ENCODE data around the gene TEP1.
"Not testable (repeated sequence)": the region's sequence is repeated elsewhere in the genome, so short reads cannot be mapped to it uniquely, and the experiment has no call there.

The TEP1 gene

GRCh38 chr14:20386276-20386855, 26.9 kb downstream of the TEP1 start:
- DNase-seq: no peak

DNA sequence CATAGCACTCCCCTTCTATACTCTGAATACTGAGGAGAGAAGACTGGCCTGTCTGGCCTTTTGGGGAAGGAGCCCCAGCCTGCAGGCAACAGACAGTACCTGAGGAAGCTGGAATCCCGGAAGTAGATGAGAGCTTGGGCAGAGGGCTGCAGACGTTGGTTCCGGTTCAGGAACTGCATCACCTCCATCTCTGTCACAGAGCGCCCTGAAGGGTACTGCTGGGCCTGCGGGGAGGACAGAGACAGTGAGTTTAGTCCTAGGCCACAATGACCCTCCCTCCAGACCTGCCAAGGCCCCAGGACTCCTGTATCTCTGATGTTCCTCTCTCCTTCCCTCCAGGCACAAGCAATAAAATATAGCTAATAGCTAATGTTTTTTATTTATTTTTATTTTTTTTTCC, 28.4 kb downstream of the TEP1 start:
- no peak for DNase-seq

GRCh38 chr14:20384321-20384720, 29.0 kb downstream of the TEP1 start:
- DNase-seq: no peak

DNA sequence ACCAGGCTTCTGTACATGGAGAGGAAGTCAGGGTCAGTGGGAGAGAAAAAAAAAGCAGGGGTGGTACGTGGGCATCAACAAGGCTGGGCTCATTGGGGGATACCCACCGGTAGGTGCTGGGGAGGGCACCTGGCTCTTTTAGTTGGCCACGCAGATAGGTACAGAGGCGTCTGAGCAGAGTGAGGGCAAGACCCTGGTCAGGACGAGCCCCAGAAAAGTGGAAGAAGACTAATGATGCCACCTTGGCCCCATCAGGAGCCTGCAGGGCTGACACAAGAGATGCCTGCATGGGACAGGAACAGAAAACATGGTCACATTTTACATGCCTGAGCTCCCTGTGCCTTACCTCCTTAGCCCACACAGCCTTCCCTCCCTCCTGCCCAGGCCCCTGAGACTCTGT, 29.7 kb downstream of the TEP1 start:
- no peak for DNase-seq

DNA sequence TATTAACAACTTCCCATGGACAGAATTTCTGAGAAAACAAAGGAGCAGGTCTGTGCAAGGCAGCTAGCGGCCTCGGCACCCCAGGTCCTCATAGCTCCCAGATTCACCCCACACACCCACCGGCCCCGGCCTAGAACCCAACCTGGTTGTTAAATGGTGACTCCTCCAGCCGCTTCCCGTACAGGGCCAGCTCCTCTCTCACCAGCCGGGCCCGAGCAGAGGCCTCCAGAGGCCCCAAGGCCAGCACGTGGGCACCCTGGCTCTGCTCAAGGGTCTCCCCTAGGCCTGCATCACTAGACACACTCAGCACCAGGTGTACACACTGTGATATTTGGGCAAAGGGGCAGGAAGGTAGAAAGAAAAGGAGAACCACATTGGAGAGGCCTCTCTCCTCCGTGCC, 30.3 kb downstream of the TEP1 start:
- no peak for DNase-seq

- DNase-seq: no peak
Measured at GRCh38 chr14:20382526-20382925, 30.8 kb downstream of the TEP1 start.

DNA sequence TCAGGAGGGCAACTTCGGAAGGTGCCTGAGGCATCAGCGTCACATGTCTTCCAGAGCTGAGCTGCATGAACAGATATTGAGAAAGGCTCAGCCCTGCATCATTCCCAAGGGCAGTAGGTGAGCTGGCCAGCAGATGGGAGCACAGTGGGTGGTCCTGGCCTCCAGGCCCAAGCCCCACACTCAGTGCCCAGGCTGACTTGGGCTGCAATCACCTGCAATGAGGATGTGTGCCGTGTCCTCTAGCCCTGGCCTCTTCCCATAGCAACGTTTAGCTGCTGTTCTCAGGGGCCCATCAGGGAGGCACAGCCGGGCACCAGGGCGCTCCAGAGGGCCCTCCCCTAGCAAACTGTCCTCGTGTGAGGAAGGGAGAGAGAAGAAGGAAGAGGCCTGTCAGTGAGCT, 32.0 kb downstream of the TEP1 start:
- no peak for DNase-seq

DNA sequence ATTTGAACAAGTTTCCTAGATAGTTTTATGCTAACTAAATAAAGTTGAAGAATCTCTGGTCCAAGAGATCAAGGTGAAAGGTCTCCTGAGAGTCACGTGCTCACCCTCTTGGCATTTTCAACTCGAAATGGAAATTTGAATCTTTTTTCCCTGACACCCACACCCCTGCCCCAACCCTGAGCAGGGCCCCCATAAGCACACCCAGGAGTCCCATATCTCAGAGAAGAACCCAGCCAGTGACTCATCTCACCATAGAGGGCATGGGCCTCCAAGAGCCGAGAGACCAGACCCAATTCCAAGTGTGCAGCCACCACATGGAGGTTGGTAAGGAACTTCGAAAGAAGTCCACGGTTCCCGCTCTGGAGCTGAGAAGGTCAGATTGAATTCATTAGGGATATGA, 32.6 kb downstream of the TEP1 start:
- no peak for DNase-seq

- DNase-seq: no peak
Measured at GRCh38 chr14:20379743-20380142, 33.6 kb downstream of the TEP1 start.

DNA sequence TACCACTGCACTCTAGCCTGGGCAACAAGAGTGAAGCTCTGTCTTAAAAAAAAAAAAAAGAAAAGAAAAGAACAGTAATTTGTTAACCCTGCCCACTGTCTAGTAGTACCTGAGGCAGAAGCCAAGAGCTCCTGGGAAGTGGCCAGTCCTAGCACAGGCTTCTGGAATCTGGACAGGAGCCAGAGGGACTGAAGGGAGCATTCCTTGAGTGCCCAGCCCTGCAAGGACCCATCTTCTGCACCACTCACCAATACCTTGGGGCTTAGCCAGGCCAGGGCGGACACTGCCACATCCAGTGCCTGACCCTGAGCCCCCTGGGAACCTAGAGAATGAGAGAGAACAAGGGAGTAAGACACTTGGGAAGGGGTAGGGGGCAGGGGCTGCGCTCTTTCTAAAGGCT, 36.1 kb downstream of the TEP1 start:
- DNase-seq: no peak

DNA sequence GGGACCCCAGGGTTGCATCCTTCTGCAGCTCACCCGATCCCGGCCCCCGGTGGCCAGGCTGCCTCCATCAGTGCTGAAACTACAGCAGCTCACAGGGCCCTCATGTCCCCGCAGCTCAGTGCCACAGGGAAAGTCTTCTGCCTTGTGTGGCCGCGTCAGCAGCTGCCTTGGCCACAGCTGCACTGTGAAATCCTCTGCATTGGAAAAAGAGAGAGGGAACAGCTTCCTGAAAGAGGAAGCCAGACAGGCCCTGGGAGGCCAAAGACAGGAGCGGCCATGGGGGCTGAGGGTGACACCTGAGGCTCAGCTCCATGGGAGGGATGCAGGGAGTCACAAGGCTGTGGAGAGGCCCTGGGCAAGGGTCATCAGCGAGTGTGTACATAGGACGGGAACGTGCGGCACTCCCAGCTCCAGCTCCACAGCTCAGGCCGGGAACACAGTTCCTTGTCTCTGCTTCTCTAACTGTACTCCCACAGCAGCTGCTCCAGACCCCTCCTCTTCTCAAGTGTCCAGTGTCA, 37.2 kb downstream of the TEP1 start:
- DNase-seq: no peak

DNA sequence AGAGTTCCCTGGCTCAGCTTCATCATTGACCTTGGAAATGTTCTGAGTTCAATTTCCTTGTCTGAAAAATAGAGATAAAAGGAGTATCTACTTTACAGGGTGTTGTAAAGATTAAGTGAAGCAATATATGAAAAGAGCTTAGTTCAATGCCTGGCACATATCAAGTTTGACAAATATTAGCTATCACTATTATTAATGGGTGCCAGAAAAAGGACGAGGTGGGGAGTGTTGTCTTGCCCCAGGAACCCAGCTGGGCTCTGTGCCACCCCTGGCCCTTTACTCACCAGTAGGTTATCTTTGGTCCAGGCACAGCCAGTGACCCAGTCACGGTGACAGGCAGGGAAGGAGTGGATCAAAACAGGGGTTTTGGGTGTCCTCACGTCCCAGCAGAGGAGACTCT, 37.8 kb downstream of the TEP1 start:
- DNase-seq: no peak

- DNase-seq: no peak
Measured at GRCh38 chr14:20372796-20373195, 40.5 kb downstream of the TEP1 start.

DNA sequence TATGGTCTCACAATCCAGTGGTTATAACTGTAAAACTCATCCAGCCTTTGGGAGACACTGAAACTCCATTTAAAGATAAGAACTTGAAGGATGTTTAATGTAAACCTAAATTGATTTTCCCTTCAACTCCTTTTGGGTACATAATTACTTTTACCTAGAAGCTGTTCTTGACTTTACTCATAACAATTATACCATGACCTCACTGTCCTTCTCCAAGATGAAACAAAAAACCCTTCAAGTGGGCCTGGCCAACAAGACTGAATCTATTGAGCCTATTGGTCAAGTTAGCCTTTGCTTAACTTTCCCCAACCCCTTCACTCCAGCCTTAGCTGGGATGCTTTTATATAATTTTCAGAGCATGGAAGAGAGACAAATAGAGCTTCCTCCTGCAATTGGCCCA, 47.4 kb downstream of the TEP1 start:
- no peak for DNase-seq

DNA sequence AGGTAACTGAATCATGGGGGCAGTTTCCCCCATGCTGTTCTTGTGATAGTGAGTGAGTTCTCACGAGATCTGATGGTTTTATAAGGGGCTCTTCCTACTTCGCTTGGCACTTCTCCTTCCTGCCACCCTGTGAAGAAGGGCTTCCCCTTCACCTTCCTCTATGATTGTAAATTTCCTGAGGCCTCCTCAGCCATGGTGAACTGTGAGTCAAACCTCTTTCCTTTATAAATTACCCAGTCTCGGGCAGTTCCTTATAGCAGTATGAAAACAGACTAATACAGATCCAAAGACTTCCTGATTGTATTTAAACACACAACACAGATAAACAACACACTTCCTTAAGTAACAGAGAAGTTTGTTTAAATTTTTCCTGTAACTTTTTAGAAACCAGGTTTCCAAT, 54.8 kb downstream of the TEP1 start:
- not testable (repeated sequence) for DNase-seq

GRCh38 chr14:20356422-20356821, 56.9 kb downstream of the TEP1 start:
- no peak for DNase-seq

DNA sequence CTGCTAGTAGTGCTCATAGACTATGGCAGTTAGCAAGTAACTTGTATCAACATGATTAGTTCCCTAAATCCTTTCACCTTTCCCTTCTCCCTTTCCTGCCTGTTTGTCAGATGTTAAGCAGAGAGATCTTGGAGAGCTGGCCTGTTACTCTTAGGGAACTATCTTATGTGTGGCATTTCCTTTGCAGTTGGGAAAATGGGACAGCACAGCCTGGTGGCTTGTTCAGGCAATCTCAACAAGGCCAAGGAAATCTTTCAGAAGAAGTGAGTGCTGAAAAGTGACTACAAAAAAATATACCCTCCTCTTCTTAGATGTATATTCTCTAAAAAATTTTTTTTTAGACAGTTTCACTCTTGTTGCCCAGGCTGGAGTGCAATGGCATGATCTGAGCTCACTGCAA, 62.4 kb downstream of the TEP1 start:
- DNase-seq: no peak

DNA sequence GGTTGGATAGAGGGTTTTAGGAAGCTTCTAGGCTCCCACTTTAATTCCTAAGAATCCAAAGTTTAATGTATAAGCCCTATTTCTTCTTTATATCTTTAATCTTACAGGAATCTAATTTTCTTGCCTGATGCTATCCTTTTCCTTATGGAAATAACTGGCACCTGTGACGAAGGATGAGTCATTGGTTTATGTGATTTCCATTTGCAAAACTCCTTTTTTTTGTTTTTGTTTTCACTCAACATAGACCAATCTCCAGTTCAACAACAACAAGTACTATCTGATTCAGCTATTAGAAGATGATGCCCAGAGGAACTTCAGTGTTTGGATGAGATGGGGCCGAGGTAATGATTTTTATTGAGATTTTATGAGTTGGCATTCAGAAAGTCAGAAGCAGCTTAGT, 63.0 kb downstream of the TEP1 start:
- no peak for DNase-seq

DNA sequence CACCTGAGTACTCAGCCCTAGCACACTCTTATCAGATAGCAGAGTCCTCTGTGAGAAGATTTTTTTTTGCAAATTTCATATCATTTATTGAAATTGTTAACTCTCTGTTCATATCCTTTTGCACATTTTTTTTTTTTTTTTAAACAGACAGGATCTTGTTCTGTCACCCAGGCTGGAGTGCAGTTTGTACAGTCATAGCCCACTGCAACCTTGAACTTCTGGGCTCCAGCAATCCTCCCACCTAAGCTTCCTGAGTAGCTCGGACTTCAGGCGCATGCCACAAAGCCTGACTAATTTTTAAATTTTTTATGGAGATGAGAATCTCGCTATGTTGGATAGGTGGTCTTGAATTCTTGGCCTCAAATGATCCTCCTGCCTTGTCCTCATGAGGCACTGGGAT, 65.6 kb downstream of the TEP1 start:
- no peak for DNase-seq

GRCh38 chr14:20346713-20347112, 66.6 kb downstream of the TEP1 start:
- no peak for DNase-seq

- no peak for DNase-seq
Measured at GRCh38 chr14:20345366-20345765, 67.9 kb downstream of the TEP1 start.

- DNase-seq: no peak
Measured at GRCh38 chr14:20343862-20344220, 69.5 kb downstream of the TEP1 start.

GRCh38 chr14:20343092-20343861, 70.0 kb downstream of the TEP1 start, which contains the start of gene PARP2:
PARP2 (plus strand) TSS chr14:20343635; CDS start chr14:20343642, 7 bp downstream.
- DNase-seq: peak; percentile 90

DNA sequence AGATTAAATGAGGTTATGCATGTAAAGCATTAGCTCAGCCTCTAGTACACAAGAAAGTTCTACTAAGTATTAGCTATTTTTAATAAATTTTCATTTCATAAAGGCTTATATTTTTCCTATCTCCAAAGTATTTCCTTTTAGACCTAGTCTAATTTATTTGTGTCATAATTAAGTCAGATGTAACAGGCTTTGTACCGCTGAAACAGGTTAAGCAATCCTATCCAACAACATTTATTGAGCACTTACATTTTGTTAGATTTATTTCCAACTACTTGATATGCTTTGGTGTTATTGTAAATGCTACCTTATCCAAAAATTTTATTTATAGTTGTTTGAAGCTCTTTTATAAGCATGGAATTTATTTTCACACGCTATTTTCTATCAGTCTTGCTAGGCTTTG, 71.7 kb downstream of the TEP1 start:
- no peak for DNase-seq

- not testable (repeated sequence) for DNase-seq
Measured at GRCh38 chr14:20341032-20341431, 72.3 kb downstream of the TEP1 start.
